ENCODE data around the gene U2SURP. TPM values are rescaled to one million over a fixed set of nuclear protein-coding genes. Genes with fewer than 3 reads are reported as not detected.

The U2SURP gene
- total RNA-seq, 1 donor from 2014 or later, result 152 TPM

DNA sequence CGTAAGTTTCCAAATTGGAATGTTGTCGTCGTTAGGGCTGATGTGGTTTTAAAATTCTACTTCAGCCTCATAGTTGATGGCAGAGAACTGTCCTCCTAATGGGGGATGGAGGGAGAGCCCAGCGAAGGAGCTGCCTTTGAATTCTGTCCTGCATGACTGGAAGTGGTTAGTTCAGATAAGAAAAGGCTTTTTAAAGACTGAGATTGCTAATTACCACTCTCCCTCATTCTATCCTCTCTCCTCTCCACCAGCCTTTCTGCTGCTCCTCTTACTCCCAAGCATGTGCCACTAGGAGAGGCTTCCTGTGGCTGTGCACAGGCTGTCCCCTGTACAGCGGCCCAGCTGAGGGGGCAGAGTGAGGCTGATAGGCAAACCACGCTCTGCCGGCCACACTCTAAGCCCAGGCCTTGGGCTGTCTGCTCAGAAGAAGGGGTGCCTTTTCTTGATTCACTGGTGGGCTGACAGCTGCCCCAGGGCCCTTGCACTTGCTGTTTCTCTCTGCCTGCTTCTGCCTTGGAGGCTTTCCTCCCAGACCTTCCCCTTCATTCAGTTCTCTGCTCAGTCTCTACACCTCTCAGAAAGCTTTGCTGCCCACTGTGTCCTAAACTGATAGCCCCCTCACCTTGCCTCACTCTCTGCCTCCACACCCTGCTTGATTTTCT, 29.1 kb upstream of the U2SURP start:
- DNase-seq (ENCODE audit: low read depth, low spot score), result no peak
- Mint-ChIP-seq H3K9me3 (no peaks in the 10 kb centered on the region), H3K27ac (ENCODE audit: unreplicated experiment) (no peak overlapping the region), H3K4me1 (peaks cover 10% of the 10 kb centered on the region), H3K36me3 (ENCODE audit: low read depth) (no peaks in the 10 kb centered on the region), H3K4me3 (no peak overlapping the region), H3K27me3 (ENCODE audit: low read depth) (no peaks in the 10 kb centered on the region)
- TF ChIP-seq, protein P1, sequence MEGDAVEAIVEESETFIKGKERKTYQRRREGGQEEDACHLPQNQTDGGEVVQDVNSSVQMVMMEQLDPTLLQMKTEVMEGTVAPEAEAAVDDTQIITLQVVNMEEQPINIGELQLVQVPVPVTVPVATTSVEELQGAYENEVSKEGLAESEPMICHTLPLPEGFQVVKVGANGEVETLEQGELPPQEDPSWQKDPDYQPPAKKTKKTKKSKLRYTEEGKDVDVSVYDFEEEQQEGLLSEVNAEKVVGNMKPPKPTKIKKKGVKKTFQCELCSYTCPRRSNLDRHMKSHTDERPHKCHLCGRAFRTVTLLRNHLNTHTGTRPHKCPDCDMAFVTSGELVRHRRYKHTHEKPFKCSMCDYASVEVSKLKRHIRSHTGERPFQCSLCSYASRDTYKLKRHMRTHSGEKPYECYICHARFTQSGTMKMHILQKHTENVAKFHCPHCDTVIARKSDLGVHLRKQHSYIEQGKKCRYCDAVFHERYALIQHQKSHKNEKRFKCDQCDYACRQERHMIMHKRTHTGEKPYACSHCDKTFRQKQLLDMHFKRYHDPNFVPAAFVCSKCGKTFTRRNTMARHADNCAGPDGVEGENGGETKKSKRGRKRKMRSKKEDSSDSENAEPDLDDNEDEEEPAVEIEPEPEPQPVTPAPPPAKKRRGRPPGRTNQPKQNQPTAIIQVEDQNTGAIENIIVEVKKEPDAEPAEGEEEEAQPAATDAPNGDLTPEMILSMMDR (conservative IDR thresholded peaks at IDR 0.05), result no peak

DNA sequence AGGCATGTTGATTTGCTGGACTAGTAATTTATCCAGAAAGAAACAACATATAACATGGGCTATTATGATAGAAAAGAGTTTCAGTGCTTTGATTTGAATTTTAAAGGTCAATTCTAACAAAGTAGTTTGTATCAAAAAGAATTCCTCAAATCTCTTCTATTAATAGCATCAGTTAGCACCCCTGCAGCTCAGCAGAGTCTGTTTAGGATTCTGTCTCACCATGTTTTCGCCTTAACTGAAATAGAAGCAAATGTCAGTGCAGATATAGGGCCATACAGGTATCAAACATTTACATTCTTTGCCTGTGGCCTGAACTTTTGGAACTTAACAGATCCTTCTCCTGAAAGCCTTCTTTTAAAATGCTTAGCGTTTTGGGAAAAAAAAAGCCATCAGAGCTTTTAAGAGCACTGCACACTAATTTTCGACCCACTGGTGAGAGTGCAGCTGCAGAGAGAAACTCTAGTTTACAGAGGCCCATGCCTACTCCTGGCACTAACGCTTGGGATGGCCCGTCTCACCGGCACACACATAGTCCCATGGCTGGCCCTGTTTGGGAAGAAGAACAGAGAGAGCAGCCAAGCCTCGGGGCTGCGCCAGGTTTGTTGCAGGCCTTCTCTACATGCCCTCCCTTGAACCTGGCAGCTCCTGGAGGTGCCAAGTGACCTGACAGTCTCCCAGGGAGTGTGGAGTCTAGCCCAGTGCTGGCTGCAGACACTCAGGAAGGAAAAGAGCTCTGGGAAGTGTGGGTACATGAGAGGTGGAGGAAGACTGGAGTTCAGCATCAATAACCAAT, 28.0 kb upstream of the U2SURP start:
- no peak overlapping the region for H3K4me3 Mint-ChIP-seq
- H3K27ac Mint-ChIP-seq (ENCODE audit: unreplicated experiment), result no peak overlapping the region
- H3K36me3 Mint-ChIP-seq (ENCODE audit: low read depth), result no peaks in the 10 kb centered on the region
- H3K27me3 Mint-ChIP-seq (ENCODE audit: low read depth), result no peaks in the 10 kb centered on the region
- TF ChIP-seq, protein P1 (conservative IDR thresholded peaks at IDR 0.05), result no peak
- H3K4me1 Mint-ChIP-seq, result peaks cover 11% of the 10 kb centered on the region
- no peaks in the 10 kb centered on the region for H3K9me3 Mint-ChIP-seq
- DNase-seq (ENCODE audit: low read depth, low spot score), result no peak

- Mint-ChIP-seq H3K4me3 (no peak overlapping the region), H3K9me3 (no peaks in the 10 kb centered on the region), H3K36me3 (ENCODE audit: low read depth) (no peaks in the 10 kb centered on the region), H3K4me1 (peaks cover 11% of the 10 kb centered on the region), H3K27ac (ENCODE audit: unreplicated experiment) (no peak overlapping the region), H3K27me3 (ENCODE audit: low read depth) (no peaks in the 10 kb centered on the region)
- TF ChIP-seq, protein P1 (conservative IDR thresholded peaks at IDR 0.05), result no peak
- DNase-seq (ENCODE audit: low read depth, low spot score), result no peak
Measured at GRCh38 chr3:142975316-142975995, 25.9 kb upstream of the U2SURP start.

GRCh38 chr3:142976621-142977398, 24.6 kb upstream of the U2SURP start:
- Mint-ChIP-seq H3K27ac (ENCODE audit: unreplicated experiment) (peak overlapping the region; percentile 19), H3K27me3 (ENCODE audit: low read depth) (no peaks in the 10 kb centered on the region), H3K4me1 (peaks cover 14% of the 10 kb centered on the region), H3K9me3 (no peaks in the 10 kb centered on the region), H3K36me3 (ENCODE audit: low read depth) (no peaks in the 10 kb centered on the region), H3K4me3 (no peak overlapping the region)
- TF ChIP-seq, protein P1 (conservative IDR thresholded peaks at IDR 0.05), result no peak
- DNase-seq (ENCODE audit: low read depth, low spot score), result peak; percentile 18

- Mint-ChIP-seq H3K36me3 (ENCODE audit: low read depth) (no peaks in the 10 kb centered on the region), H3K4me1 (peaks cover 17% of the 10 kb centered on the region), H3K9me3 (no peaks in the 10 kb centered on the region), H3K27me3 (ENCODE audit: low read depth) (no peaks in the 10 kb centered on the region), H3K27ac (ENCODE audit: unreplicated experiment) (peak overlapping the region; percentile 19), H3K4me3 (no peak overlapping the region)
- TF ChIP-seq, protein P1 (conservative IDR thresholded peaks at IDR 0.05), result no peak
- no peak for DNase-seq (ENCODE audit: low read depth, low spot score)
Measured at GRCh38 chr3:142977399-142977728, 24.0 kb upstream of the U2SURP start.

All from neural crest cell (in vitro differentiated cells).